GM18858 (cell line): Measurements from ENCODE around the gene MGMT.

ENCODE experiments used
- ATAC-seq: cut with Tn5 transposase; IDR thresholded peaks from one replicate; pipeline ENCODE4 v1.9.1; 2021; ENCODE audit not compliant: unreplicated experiment

Gene MGMT

GRCh38 chr10:129677377-129677927 is 210.4 kb downstream of the MGMT start:
- ATAC-seq: no peak

DNA sequence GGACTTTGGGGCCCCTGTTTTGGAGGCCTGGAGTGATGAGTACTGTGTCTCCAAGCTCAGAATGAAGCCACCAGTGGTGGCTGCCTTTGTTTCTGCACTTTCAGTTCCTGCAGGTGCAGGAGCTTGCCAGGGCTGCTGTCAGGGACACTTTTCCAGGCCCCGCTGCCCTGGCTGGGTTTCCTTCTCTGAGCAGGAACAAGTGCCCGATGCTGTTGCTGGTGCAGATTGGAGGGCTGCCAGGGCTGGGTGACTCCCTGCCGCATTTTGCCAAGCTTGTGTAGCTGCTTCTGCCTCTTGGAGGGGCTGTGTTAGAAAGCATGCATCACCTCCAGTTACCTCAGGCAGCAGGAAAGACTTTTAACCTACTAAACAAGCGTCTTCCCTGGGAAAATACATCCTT is 211.1 kb downstream of the MGMT start:
- no peak for ATAC-seq

GRCh38 chr10:129679207-129679606 is 212.2 kb downstream of the MGMT start:
- no peak for ATAC-seq

GRCh38 chr10:129680661-129681344 is 213.8 kb downstream of the MGMT start:
- no peak for ATAC-seq

- no peak for ATAC-seq
These were observed 214.8 kb downstream of the MGMT start for GRCh38 chr10:129681856-129682255.

DNA sequence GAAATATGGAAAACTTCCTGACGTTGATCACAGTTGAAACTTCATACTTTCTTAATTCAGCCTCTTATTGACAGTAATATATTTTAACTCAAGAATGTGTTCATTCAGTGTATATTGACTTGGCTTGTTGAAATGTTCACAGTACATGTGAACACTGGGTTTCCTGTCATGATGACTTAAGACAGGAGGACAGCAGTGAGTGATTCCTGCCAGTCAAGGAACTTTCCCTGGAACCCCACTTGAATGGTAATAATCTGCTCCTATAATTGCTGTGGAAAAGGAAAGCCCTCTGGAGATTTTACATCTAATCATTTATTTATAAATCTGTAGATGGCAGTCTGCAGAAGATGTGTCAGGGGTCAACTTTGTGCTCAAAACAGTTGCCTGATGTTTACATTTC is 216.5 kb downstream of the MGMT start:
- ATAC-seq: no peak

GRCh38 chr10:129683920-129684319 is 216.9 kb downstream of the MGMT start:
- no peak for ATAC-seq

- no peak for ATAC-seq
These were observed 218.2 kb downstream of the MGMT start for GRCh38 chr10:129685271-129685670.

GRCh38 chr10:129689671-129690071 is 222.6 kb downstream of the MGMT start:
- no peak for ATAC-seq

DNA sequence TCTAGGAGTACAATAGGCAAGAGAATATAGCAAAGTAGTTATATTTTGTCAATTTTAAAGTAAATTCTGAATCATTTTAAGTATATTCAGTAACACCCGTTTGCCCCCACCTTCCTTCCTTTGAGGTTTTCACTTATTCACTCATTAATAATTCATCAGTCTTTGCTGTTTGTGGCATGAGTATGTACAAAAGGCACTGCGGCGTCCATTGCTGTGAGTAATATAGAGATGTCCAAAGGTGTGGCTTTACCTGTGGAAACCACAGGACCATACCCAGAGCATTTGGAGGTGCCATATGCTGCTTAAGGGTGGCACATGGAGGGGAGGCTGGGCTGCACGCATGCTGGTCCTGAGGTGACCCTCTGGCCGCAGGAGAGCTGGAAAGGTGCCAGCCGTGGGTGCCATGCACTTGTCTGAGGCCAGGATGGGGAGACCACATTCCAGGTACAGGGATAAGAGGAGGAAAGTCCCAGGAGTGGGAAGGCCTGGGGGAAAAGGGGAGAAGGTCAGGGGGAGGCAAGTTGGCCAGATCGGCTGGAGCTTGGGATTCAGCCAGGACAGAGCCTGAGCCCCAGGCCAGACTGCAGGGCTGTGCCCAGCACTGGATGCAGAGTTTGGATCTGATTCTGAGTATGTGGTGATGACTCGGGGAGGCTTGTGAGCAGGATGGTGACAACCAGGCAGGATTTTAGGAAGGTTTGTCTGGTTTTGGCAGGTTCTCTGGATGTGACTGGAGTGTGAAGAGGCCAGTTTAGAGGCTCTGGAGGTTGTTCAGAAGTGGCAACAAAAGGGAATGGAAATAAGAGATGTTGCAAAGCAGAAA is 223.4 kb downstream of the MGMT start:
- ATAC-seq: no peak

DNA sequence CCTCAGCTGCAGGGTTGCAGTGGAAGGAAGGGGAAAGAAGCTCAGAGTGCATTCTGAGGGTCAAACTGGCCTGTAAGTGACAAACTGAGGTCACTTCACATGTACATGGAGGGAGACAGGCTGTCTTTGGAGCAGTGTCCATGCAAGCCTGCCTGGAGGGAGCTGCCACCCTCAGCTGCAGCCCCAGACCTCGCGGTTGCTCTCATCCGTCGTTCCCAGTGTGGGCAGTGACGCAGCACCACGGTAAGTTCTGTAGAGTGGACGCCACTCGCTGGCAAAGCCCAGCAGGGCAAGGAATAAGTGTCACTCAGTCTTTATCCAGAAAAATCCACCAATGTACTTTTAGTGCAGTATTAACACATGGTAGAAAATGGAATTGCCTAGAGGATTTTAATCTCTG is 225.7 kb downstream of the MGMT start:
- no peak for ATAC-seq

GRCh38 chr10:129693382-129693781 is 226.3 kb downstream of the MGMT start:
- ATAC-seq: no peak

DNA sequence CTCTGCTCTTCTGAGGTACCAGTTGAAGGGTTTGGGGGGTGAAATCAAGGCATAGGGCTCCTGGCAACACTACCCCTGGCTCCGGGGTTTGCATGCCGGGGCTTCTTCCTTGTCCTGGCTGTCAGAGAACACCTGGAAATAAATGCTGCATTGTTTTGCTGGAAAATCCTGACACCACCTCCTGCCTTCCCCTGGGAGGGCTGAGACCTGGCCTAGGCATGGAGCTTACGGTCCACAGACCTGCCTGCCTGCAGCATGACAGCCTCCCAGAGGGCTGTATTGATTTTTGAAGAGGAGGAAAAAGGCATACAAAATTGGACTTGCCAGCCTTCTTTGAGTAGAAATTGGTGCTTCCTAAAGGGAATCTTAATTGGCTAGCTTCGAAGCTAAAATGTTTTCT is 227.1 kb downstream of the MGMT start:
- no peak for ATAC-seq

- ATAC-seq: no peak
These were observed 227.7 kb downstream of the MGMT start for GRCh38 chr10:129694691-129695243.

DNA sequence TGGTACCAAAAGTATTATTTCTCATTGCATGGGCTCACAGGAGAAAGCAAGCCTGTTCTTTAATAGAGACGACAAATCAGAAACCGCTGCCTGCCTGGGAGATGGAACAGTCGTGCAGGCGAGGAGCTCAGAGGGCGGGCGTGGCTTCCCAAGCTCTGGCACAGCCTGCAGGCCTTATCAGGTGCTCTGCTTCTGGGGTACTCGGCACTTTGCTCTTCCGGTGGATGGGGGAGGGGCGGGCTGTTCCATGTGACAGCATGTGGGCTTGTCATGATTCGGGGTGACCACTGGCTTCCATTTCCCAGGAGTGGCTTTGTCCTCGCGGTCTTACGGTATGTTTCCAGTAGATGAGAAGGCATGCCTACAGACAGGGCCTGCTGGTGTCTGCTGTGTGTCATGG is 228.6 kb downstream of the MGMT start:
- ATAC-seq: no peak

GRCh38 chr10:129696636-129697035 is 229.6 kb downstream of the MGMT start:
- ATAC-seq: no peak

DNA sequence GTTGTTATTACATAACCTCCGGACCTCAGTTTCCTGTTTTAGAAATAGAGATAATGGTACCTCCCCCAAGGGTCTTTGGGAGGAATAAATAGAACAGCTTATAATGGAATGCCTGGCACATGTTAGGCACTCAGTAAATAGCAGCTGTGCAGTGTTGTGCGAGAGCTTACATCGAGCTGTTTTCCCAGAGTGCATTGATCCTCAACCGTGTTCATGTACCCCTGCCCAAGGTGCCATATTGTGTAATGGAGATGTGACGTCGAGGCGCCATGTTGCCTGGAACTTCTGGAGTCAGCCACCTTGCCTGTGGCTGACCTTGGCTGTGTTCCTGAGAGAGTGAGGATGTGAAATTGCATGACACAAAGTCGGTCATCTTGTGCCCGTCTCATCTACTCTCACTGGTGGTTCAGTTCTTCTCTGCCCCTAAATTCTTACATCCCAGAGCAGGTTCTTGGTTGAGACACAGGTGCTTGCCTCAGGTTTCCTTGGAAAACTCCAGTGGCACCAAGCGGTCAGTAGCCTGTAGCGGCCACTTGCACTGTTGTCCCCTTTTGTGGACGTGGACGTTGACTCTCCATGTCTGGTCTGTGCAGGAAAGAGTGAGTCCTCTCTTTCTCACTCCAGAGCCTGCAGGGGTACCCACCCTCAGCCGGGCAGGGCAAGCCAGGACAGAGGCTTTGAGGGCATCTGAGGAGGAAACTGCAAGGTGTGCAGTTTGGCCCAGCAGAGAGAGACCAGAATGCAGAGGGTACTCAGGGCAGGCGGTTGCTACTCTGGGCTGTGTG is 230.6 kb downstream of the MGMT start:
- no peak for ATAC-seq

DNA sequence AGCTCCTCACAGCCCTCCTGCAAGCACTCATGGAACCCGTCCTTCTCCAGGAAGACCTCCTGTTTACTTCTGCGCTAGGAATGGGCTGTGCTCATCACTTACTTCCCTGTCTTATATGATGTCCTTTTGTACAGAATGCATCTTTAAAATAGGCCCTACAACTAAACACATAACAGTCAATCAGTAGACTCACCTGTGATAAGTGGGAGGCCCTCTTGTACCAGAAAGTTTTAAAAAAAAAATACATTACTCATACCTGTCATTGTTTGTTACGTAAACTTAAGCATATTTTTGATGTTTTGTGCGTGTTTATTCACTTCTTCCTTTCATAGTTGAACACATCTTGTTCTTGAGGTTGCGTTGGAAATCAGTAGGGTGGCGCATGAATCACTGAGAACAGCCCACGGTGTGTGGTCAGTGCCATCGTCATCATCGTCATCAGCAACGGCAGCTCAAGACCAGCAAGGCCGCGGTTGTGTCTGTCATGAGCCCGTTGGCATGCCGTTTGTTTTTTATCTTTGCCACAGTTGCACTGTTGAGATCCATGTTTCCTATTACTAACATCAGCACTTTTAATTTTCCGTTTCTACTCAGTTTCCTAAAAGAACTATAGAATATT is 232.8 kb downstream of the MGMT start:
- no peak for ATAC-seq

DNA sequence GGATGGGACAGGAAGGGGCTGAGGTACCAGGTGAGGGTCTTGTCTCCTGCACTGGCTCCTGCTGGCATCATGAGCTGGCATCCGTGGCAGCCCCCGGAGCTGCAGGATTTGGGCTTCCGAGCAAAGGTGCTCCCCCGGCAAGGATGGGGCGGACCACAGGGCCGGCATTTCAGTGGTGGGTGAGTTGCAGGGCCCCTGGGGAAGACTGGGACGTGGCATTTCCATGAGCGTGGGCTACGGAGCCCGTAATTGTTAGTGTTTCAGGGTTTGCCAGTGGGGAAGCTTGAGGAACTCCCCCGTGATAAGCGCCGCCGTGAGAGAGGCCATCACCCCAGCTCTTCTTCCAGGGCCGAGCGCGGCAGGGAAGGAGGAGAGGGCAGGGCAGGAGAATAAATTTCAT is 235.6 kb downstream of the MGMT start:
- no peak for ATAC-seq

DNA sequence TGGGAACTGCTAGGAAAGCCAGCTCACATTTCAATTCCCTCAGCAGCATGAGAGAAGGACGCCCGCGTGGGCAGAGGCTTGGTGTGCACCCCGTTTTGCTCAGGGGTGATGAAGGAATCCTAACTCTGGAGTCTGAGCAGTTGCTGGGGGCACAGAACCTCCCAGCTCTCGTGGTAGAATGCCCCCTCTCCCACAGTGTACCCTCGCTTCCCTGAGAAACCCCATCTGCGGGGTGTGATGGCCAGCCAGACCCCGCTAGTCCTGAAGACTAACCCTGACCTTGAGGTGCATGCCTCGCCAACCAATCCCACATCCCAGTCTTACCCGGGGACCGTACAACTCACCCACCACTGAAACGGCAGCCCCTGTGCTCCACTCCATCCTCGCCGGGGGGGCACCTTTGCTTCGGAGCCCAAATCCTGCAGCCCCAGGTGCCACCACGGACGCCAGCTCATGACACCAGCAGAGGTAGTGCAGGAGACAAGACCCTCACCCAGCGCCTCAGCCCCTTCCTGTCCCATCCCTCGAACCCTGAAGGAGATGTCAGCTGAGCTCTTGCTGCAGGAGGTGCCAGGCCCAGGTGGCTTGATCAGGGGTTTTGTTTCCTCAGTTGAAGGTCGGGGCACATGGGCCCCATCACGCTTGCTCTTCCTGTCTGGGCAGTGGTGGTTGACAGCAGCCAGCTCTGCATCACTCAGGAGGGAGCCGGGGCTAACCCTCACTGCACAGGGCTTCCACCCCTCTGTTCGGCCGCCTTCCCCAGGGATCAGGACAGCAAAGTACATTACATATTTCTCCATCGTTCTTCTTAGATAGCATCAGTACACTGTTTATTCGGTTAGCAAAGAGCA is 236.5 kb downstream of the MGMT start:
- no peak for ATAC-seq
